NCI-H748 (cell line): Measurements from ENCODE around the gene BNC2.

Source experiments
- DNase-seq: peaks from one replicate; lab custom pipeline; 2025; ENCODE audit not compliant: unreplicated experiment; lab: John Stamatoyannopoulos, UW

BNC2 gene

DNA sequence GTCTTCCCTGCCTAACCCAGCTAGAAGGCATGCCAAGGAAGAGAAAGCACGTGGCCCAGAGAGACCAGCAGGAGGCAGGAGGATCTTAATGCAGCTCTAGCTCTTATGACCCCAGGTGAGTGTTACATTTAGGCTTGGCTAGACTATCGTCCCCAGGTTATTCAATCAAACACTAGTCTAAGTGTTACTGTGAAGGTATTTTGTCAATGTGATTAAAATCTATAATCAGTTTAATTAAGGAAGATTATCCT lies 483.7 kb downstream of the BNC2 start:
- DNase-seq, result no peak

DNA sequence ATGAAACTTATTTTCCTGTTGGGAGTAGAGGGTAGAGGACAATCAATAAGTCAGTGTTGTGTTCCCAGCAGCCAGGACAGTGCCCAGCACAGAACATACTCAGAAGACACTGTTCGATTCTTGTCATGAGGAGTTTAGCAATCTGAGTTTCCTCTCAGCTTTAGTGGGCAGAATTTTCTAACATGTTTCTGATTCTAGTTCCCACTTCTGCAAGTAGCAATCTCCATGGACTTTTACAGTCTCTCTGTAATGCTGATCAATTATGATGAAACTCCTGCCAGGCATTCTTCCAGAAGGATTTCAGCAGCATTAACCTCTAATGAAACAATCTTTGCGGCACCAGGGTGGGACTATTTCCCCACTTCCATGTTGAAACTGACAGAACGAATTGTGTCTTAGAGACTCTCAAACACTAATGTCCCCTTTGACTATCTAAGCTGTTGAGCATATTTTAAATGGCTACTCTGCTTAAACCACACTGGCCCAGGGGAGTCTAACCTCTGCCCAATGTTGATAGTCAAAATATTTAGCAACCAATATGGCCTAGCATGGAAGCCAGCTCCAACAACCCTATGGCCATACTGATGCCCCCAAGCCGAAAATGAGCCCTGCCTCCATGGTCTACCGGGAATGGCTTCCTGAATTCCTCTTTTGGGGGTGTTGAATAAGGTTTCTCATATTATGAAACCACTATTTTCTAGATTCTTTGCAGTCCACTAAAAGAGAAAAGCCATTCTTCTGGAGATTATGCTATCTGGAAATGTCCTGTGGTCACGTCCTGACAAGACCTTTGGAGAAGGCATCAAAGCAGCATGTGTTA lies 484.3 kb downstream of the BNC2 start:
- DNase-seq, result no peak

DNA sequence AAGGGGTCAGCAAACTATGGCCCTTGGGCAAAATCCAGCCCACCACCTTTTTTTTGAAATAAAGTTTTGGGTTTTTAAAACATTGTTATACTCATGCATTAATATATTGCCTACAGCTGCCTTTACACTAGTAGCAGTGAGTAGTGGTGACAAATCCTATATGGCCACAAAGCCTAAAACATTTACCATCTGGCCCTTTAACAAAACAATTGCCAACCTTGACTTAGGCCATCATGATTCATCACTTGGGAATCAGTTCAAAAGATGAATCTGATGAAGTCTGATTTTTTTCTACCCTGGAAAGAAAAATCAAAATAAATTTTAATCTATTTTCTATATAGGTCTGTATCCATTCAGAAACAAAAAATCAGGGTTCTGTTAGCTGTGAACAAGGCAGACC lies 484.9 kb downstream of the BNC2 start:
- no peak for DNase-seq

- no peak for DNase-seq
These were observed 485.5 kb downstream of the BNC2 start for GRCh38 chr9:16384993-16385392.

DNA sequence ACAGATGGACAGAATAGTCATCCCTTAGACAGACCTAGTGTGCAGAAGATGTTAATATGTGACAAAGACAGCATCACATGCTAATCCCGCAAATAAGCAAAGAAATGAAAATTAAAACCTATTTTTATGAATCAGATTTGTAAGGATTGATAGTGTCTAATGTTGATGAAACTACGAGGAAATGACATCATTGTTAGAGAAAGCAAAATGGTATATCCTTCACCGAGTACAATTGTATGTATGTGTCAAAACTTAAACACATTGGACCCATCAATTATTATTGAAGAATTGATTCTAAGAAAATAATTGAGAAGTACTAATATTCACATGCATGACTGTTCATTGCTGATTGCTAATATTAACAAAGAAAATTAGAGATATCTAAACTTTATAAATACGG lies 493.2 kb downstream of the BNC2 start:
- DNase-seq, result no peak

GRCh38 chr9:16371306-16371705 lies 499.2 kb downstream of the BNC2 start:
- DNase-seq, result no peak

DNA sequence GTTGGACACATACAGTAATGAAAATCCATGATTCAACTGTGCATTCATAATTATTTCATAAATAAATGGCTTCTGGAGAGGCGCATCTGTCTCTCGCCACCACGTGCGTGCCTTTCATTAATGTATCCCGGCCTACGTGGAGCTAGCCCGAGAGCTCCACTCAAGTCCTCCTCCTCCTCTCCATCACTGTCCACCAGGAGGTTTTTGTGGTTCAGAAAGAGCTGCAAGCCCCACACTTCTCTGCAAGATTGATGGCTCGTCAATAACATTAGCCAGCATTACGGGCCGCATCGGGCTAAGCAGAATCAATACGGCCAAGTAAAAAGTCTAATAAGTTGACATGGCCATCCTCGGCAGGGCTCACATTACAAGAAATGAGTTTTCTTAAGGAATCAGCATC lies 499.8 kb downstream of the BNC2 start:
- DNase-seq, result no peak

GRCh38 chr9:16369427-16369826 lies 501.0 kb downstream of the BNC2 start:
- DNase-seq, result peak; percentile 72

- peak; percentile 97 for DNase-seq
These were observed 502.0 kb downstream of the BNC2 start for GRCh38 chr9:16368237-16369087.

DNA sequence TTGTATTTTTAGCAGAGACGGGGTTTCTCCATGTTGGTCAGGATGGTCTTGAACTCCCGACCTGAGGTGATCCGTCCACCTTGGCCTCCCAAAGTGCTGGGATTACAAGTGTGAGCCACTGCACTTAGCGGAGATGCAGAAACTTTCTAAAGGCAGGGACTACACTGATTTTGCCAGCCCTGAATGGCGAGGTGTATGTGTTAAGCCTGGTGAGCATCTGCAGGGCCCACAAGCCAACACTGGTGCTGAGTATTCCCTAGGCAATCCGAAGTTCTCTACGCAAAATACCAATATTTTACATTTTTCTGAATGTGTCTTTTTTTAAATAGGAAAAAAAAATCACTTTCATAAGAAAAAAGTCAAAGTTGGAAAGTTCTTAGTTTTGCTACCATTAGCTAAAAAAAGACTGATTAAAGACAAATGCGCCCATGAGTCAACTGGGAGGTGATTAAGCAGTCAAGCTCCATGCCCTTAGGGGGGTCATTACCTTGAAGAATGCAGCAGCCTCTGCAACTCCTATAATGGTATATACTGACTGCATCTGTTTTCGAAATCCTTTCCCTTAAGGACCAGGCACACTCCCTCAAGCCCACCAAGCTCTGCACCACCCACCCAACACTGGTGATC lies 502.8 kb downstream of the BNC2 start:
- DNase-seq, result no peak

- peak; percentile 81 for DNase-seq
These were observed 506.1 kb downstream of the BNC2 start for GRCh38 chr9:16364347-16364746.

DNA sequence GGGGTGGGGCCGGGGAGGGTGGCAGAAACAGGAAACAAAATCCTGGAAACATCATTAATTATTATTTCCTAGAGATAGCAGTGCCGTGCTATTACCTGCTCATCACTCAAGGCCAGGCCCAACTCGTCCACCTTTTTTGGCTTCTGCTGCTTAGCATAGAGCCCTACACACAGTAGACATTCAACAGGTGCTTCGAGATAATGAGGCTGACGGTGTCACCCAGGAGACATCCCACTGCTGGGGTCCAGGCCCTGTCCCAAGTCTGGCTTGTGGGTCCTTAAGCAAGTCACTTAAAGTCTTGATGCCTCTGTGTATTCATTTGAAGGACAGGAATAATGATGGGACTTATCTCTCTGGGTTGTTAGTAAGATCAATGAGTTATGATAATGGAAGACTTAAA lies 506.6 kb downstream of the BNC2 start:
- no peak for DNase-seq

GRCh38 chr9:16363073-16363781 lies 507.2 kb downstream of the BNC2 start:
- DNase-seq, result no peak

GRCh38 chr9:16361939-16362338 lies 508.5 kb downstream of the BNC2 start:
- no peak for DNase-seq

DNA sequence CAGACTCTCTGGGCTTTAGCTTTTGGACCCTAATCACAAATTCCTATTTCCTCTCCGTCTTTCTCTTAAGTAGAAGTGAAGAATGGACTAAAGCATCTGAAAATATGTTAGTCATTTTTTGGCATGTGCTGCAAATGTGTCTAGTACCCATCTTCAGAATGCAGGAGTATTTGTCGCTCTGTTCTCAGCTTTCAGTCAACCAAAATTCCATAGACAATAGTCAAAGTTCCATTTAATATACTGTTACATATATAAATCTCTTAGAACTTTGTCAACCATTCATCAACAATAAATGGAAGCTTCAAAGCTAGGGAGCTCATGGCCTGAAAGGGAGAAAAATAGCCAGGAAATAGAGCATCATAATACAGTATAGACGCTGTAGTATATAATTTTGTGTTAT lies 509.4 kb downstream of the BNC2 start:
- no peak for DNase-seq

- DNase-seq, result no peak
These were observed 510.2 kb downstream of the BNC2 start for GRCh38 chr9:16360247-16360646.
